Kidney epithelial cell (primary cell): ENCODE data around the gene ITGAE. TPM values are rescaled to one million over a fixed set of nuclear protein-coding genes. Genes with fewer than 3 reads are reported as not detected.

Experiments used
- DNase-seq: peaks from one replicate; pipeline ENCODE4 v3.0.0-alpha.2; 2010; ENCODE audit warnings: low read depth
- H3K27me3 ChIP-seq: 2 replicates; pipeline ENCODE4 v1.6.0; 2011; ENCODE audit warnings: low read length; ENCODE audit not compliant: control insufficient read depth, insufficient read depth
- H3K36me3 ChIP-seq: 2 replicates; pipeline ENCODE4 v1.5.1; 2011; ENCODE audit warnings: low read length; ENCODE audit not compliant: control insufficient read depth, insufficient read depth
- H3K4me3 ChIP-seq: 2 replicates; pipeline ENCODE4 v1.5.1; 2011; ENCODE audit warnings: low read depth, mild to moderate bottlenecking, control low read depth, low read length
- CTCF ChIP-seq: IDR thresholded peaks from 2 replicates; pipeline ENCODE4 v1.5.1; 2011; ENCODE audit warnings: mild to moderate bottlenecking, moderate library complexity, low read length, control low read depth, inconsistent platforms; ENCODE audit not compliant: insufficient read depth, poor library complexity, severe bottlenecking
- total RNA-seq: library from RNA; depleted of rRNA; stranded (reverse); fragments of >200 nt; gene quantifications from 2 replicates; pipeline ENCODE4 v1.2.3, GENCODE V29; 2015

Gene ITGAE
- total RNA-seq, 1 donor from 2014 or later, result 29.7 TPM

- H3K36me3 ChIP-seq, result no peaks in the 10 kb centered on the region
- no peak for DNase-seq
- no peak overlapping the region for H3K4me3 ChIP-seq
- H3K27me3 ChIP-seq, result no peaks in the 10 kb centered on the region
- no peak for TF ChIP-seq CTCF
Measured at GRCh38 chr17:3727041-3727440, 73.9 kb downstream of the ITGAE start.

GRCh38 chr17:3724378-3725077, 76.5 kb downstream of the ITGAE start:
- no peak for TF ChIP-seq CTCF
- H3K36me3 ChIP-seq, result no peaks in the 10 kb centered on the region
- H3K27me3 ChIP-seq, result no peaks in the 10 kb centered on the region
- no peak for DNase-seq
- H3K4me3 ChIP-seq, result peak overlapping the region; percentile 66

GRCh38 chr17:3723556-3724377, 77.2 kb downstream of the ITGAE start, which contains the start of gene HASPIN:
HASPIN (plus strand) TSS chr17:3723903; CDS start chr17:3723936, 33 bp downstream.
- Histone ChIP-seq H3K36me3 (no peaks in the 10 kb centered on the region), H3K27me3 (no peaks in the 10 kb centered on the region), H3K4me3 (peak within 1 kb of the TSS; percentile 66)
- DNase-seq, result no peak
- TF ChIP-seq CTCF, result peak; percentile 27

- no peak for TF ChIP-seq CTCF
- no peak for DNase-seq
- peak overlapping the region; percentile 66 for H3K4me3 ChIP-seq
- no peaks in the 10 kb centered on the region for H3K27me3 ChIP-seq
- H3K36me3 ChIP-seq, result no peaks in the 10 kb centered on the region
Measured at GRCh38 chr17:3723188-3723555, 77.8 kb downstream of the ITGAE start.

GRCh38 chr17:3722716-3723115, 78.3 kb downstream of the ITGAE start:
- TF ChIP-seq CTCF, result no peak

GRCh38 chr17:3719265-3719664, 81.7 kb downstream of the ITGAE start:
- DNase-seq, result no peak
- no peak for TF ChIP-seq CTCF
- H3K36me3 ChIP-seq, result no peaks in the 10 kb centered on the region
- no peaks in the 10 kb centered on the region for H3K27me3 ChIP-seq
- H3K4me3 ChIP-seq, result no peak overlapping the region

More at GRCh38 chr17:3722716-3723115, 78.3 kb downstream of the ITGAE start:
- Histone ChIP-seq H3K4me3 (peak overlapping the region; percentile 66), H3K27me3 (no peaks in the 10 kb centered on the region), H3K36me3 (no peaks in the 10 kb centered on the region)
- DNase-seq, result no peak
